IPS-NIHi7 (cell line): Measurements from ENCODE around the gene AIF1L.

Experiments
- DNase-seq: peaks from one replicate; pipeline ENCODE4 v3.0.0; 2012; ENCODE audit warnings: mixed read lengths; ENCODE audit errors: extremely low spot score

AIF1L gene

GRCh38 chr9:131167936-131168335, 71.6 kb downstream of the AIF1L start:
- DNase-seq: no peak

DNA sequence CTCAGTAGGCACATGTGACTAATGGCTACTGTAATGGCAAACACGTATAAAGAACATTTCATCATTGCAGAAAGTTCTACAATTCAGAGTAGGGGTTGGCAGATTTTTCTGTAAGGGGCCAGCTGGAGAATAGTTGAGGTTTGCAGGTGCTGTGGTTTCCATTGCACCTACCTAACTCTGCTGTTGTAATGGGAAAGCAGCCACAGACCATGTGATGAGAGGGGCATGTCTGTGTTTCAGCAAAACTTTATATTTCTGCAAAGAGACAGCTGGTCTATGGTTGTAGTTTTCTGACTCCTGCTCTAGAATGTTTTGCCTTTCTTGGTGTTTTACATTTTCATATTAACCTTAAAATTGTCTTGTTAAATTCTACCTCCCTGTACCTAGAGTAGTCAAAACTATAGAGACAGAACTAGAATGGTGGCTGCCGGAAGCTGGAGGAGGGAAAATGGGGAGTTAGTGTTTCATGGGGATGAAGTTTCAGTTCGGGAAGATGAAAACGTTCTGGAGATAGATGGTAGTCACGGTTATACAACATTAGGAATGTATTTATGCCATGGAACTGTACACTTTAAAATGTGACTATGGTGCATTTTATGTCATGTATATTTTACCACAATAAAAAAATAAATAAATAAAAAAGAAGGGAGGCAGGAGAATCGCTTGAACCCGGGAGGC, 73.4 kb downstream of the AIF1L start:
- DNase-seq: no peak
